DOHH2 (cell line): ENCODE measurements around the gene GPATCH4.

Experiments used
- CTCF ChIP-seq: fragments of 200-600 bp; sonication (generic); IDR thresholded peaks from one replicate; pipeline ENCODE4 v1.5.1; 2014; ENCODE audit warnings: antibody characterized with exemption, mild to moderate bottlenecking, low read depth, low read length; ENCODE audit not compliant: poor library complexity, severe bottlenecking
- EZH2phosphoT487 ChIP-seq: fragments of 200-600 bp; sonication (generic); IDR thresholded peaks from 2 replicates; pipeline ENCODE4 v1.6.1; 2017; ENCODE audit warnings: borderline replicate concordance, mild to moderate bottlenecking, antibody characterized with exemption, low read length, moderate library complexity, mixed read lengths

- no peak for TF ChIP-seq CTCF
- no peak for TF ChIP-seq EZH2phosphoT487
Measured at GRCh38 chr1:156551869-156552268, 49.4 kb downstream of the GPATCH4 start.
